Measurements from ENCODE around the gene NDUFS5. TPM values are rescaled to one million over a fixed set of nuclear protein-coding genes. Genes with fewer than 3 reads are reported as not detected.
"Not testable (repeated sequence)": the region's sequence is repeated elsewhere in the genome, so short reads cannot be mapped to it uniquely, and the experiment has no call there.

The NDUFS5 gene
- total RNA-seq, 2 donors from 2014 or later = 86.6 to 94.0 TPM

- peak; percentile 49 for ATAC-seq
- H3K4me3 Mint-ChIP-seq = peak overlapping the region; percentile 91
- H3K36me3 Mint-ChIP-seq (ENCODE audit: low read depth) = peaks cover 9% of the 10 kb centered on the region
- H3K4me1 Mint-ChIP-seq = peaks cover 17% of the 10 kb centered on the region
- H3K9me3 ChIP-seq (ENCODE audit: control insufficient read depth, low read length, poor library complexity, severe bottlenecking) = no peaks in the 10 kb centered on the region
- peak overlapping the region; percentile 97 for H3K27ac Mint-ChIP-seq
- H3K27me3 Mint-ChIP-seq = no peaks in the 10 kb centered on the region
- no peak for DNase-seq
Observed at GRCh38 chr1:39034114-39034654, 8.0 kb downstream of the NDUFS5 start.

- ATAC-seq = no peak
- no peaks in the 10 kb centered on the region for H3K9me3 ChIP-seq (ENCODE audit: control insufficient read depth, low read length, poor library complexity, severe bottlenecking)
- Mint-ChIP-seq H3K36me3 (ENCODE audit: low read depth) (peaks cover 6% of the 10 kb centered on the region), H3K27me3 (no peaks in the 10 kb centered on the region), H3K4me3 (no peak overlapping the region), H3K27ac (no peak overlapping the region), H3K4me1 (peaks cover 15% of the 10 kb centered on the region)
- no peak for DNase-seq
Observed at GRCh38 chr1:39036678-39037077, 10.5 kb downstream of the NDUFS5 start.

GRCh38 chr1:39043513-39043912 is 17.4 kb downstream of the NDUFS5 start:
- no peaks in the 10 kb centered on the region for H3K9me3 ChIP-seq (ENCODE audit: control insufficient read depth, low read length, poor library complexity, severe bottlenecking)
- ATAC-seq (no peak), DNase-seq (no peak)
- Mint-ChIP-seq H3K27ac (no peak overlapping the region), H3K27me3 (no peaks in the 10 kb centered on the region), H3K4me3 (no peak overlapping the region), H3K4me1 (peaks cover 4% of the 10 kb centered on the region), H3K36me3 (ENCODE audit: low read depth) (peaks cover 6% of the 10 kb centered on the region)

- ATAC-seq = no peak
Observed at GRCh38 chr1:39044762-39045161, 18.6 kb downstream of the NDUFS5 start.

GRCh38 chr1:39045231-39045630 is 19.1 kb downstream of the NDUFS5 start:
- H3K4me3 Mint-ChIP-seq = no peak overlapping the region
- no peak for DNase-seq
- H3K36me3 Mint-ChIP-seq (ENCODE audit: low read depth) = peaks cover 6% of the 10 kb centered on the region
- no peak for ATAC-seq
- H3K9me3 ChIP-seq (ENCODE audit: control insufficient read depth, low read length, poor library complexity, severe bottlenecking) = no peaks in the 10 kb centered on the region
- no peaks in the 10 kb centered on the region for H3K27me3 Mint-ChIP-seq
- H3K27ac Mint-ChIP-seq = no peak overlapping the region
- H3K4me1 Mint-ChIP-seq = peaks cover 4% of the 10 kb centered on the region

More at GRCh38 chr1:39044762-39045161, 18.6 kb downstream of the NDUFS5 start:
- Mint-ChIP-seq H3K4me1 (peaks cover 4% of the 10 kb centered on the region), H3K27me3 (no peaks in the 10 kb centered on the region), H3K27ac (no peak overlapping the region), H3K36me3 (ENCODE audit: low read depth) (peaks cover 6% of the 10 kb centered on the region), H3K4me3 (no peak overlapping the region)
- DNase-seq = no peak
- no peaks in the 10 kb centered on the region for H3K9me3 ChIP-seq (ENCODE audit: control insufficient read depth, low read length, poor library complexity, severe bottlenecking)

GRCh38 chr1:39046613-39047210 is 20.6 kb downstream of the NDUFS5 start:
- Mint-ChIP-seq H3K4me1 (peaks cover 8% of the 10 kb centered on the region), H3K36me3 (ENCODE audit: low read depth) (peaks cover 6% of the 10 kb centered on the region), H3K27ac (no peak overlapping the region), H3K4me3 (no peak overlapping the region), H3K27me3 (no peaks in the 10 kb centered on the region)
- ATAC-seq (no peak), DNase-seq (no peak)
- H3K9me3 ChIP-seq (ENCODE audit: control insufficient read depth, low read length, poor library complexity, severe bottlenecking) = no peaks in the 10 kb centered on the region

- H3K9me3 ChIP-seq (ENCODE audit: control insufficient read depth, low read length, poor library complexity, severe bottlenecking) = no peaks in the 10 kb centered on the region
- H3K4me3 Mint-ChIP-seq = no peak overlapping the region
- H3K27ac Mint-ChIP-seq = no peak overlapping the region
- H3K36me3 Mint-ChIP-seq (ENCODE audit: low read depth) = peaks cover 5% of the 10 kb centered on the region
- no peak for ATAC-seq
- H3K27me3 Mint-ChIP-seq = no peaks in the 10 kb centered on the region
- no peak for DNase-seq
- peaks cover 8% of the 10 kb centered on the region for H3K4me1 Mint-ChIP-seq
Observed at GRCh38 chr1:39047374-39048229, 21.5 kb downstream of the NDUFS5 start.

GRCh38 chr1:39048745-39049370 is 22.7 kb downstream of the NDUFS5 start:
- DNase-seq (no peak), ATAC-seq (no peak)
- Mint-ChIP-seq H3K36me3 (ENCODE audit: low read depth) (peaks cover 2% of the 10 kb centered on the region), H3K27me3 (no peaks in the 10 kb centered on the region), H3K4me1 (peaks cover 6% of the 10 kb centered on the region), H3K4me3 (no peak overlapping the region), H3K27ac (no peak overlapping the region)
- no peaks in the 10 kb centered on the region for H3K9me3 ChIP-seq (ENCODE audit: control insufficient read depth, low read length, poor library complexity, severe bottlenecking)

GRCh38 chr1:39050001-39050400 is 23.9 kb downstream of the NDUFS5 start:
- Mint-ChIP-seq H3K27ac (no peak overlapping the region), H3K4me3 (no peak overlapping the region), H3K27me3 (no peaks in the 10 kb centered on the region), H3K4me1 (peaks cover 3% of the 10 kb centered on the region), H3K36me3 (ENCODE audit: low read depth) (no peaks in the 10 kb centered on the region)
- no peak for DNase-seq
- H3K9me3 ChIP-seq (ENCODE audit: control insufficient read depth, low read length, poor library complexity, severe bottlenecking) = no peaks in the 10 kb centered on the region
- ATAC-seq = no peak

GRCh38 chr1:39051193-39051850 is 25.2 kb downstream of the NDUFS5 start:
- not testable (repeated sequence) for H3K4me3 Mint-ChIP-seq; ATAC-seq; H3K4me1 Mint-ChIP-seq; H3K36me3 Mint-ChIP-seq (ENCODE audit: low read depth); H3K27ac Mint-ChIP-seq; H3K27me3 Mint-ChIP-seq; H3K9me3 ChIP-seq (ENCODE audit: control insufficient read depth, low read length, poor library complexity, severe bottlenecking); DNase-seq

GRCh38 chr1:39051956-39052355 is 25.8 kb downstream of the NDUFS5 start:
- H3K36me3 Mint-ChIP-seq (ENCODE audit: low read depth) = no peaks in the 10 kb centered on the region
- DNase-seq = no peak
- no peaks in the 10 kb centered on the region for H3K27me3 Mint-ChIP-seq
- peaks cover 3% of the 10 kb centered on the region for H3K4me1 Mint-ChIP-seq
- H3K27ac Mint-ChIP-seq = no peak overlapping the region
- no peaks in the 10 kb centered on the region for H3K9me3 ChIP-seq (ENCODE audit: control insufficient read depth, low read length, poor library complexity, severe bottlenecking)
- H3K4me3 Mint-ChIP-seq = no peak overlapping the region
- no peak for ATAC-seq

- not testable (repeated sequence) for H3K4me3 Mint-ChIP-seq; H3K36me3 Mint-ChIP-seq (ENCODE audit: low read depth); H3K9me3 ChIP-seq (ENCODE audit: control insufficient read depth, low read length, poor library complexity, severe bottlenecking); DNase-seq; H3K27me3 Mint-ChIP-seq; ATAC-seq; H3K4me1 Mint-ChIP-seq; H3K27ac Mint-ChIP-seq
Observed at GRCh38 chr1:39055213-39055710, 29.1 kb downstream of the NDUFS5 start.

- H3K27ac Mint-ChIP-seq; H3K27me3 Mint-ChIP-seq; DNase-seq; ATAC-seq; H3K9me3 ChIP-seq (ENCODE audit: control insufficient read depth, low read length, poor library complexity, severe bottlenecking); H3K4me3 Mint-ChIP-seq; H3K4me1 Mint-ChIP-seq; H3K36me3 Mint-ChIP-seq (ENCODE audit: low read depth): not testable (repeated sequence)
Observed at GRCh38 chr1:39061516-39061915, 35.4 kb downstream of the NDUFS5 start.

Measured in T-helper 17 cell (primary cell).